ENCODE measurements around the gene URM1.
A peak's percentile ranks its signal among the peaks of the same experiment; 100 is the strongest.
"Not testable (repeated sequence)": the region's sequence is repeated elsewhere in the genome, so short reads cannot be mapped to it uniquely, and the experiment has no call there.

URM1 gene

GRCh38 chr9:128422022-128422782 is 51.0 kb downstream of the URM1 start:
- H3K9me3 Mint-ChIP-seq, H3K27ac Mint-ChIP-seq, DNase-seq, ATAC-seq: not testable (repeated sequence)
- peaks cover 32% of the 10 kb centered on the region for H3K27me3 Mint-ChIP-seq
- peaks cover 32% of the 10 kb centered on the region for H3K4me1 Mint-ChIP-seq
- peak overlapping the region in 1 of 2 donors; percentile 83 for H3K4me3 Mint-ChIP-seq

DNA sequence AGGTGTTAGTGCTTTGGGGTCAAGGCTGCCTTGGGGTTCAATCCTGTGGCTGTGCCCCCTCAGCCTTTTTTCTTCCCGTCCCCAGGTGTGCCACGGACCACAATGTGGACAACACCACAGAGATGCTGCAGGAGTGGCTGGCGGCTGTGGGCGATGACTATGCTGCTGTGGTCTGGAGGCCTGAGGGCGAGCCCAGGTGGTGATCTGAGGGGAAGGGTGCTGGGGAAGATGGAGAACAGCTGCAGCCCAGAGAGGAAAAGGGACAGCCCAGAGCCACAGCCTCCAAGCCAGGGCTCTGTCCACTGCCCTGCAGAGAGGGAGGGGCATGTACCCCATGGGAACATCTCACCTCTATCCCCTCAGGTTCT is 51.6 kb downstream of the URM1 start:
- ATAC-seq (no peak), DNase-seq (no peak)
- Mint-ChIP-seq H3K4me3 (no peak overlapping the region), H3K27ac (no peak overlapping the region), H3K4me1 (peaks cover 32% of the 10 kb centered on the region), H3K27me3 (peaks cover 26% of the 10 kb centered on the region), H3K9me3 (no peaks in the 10 kb centered on the region)

DNA sequence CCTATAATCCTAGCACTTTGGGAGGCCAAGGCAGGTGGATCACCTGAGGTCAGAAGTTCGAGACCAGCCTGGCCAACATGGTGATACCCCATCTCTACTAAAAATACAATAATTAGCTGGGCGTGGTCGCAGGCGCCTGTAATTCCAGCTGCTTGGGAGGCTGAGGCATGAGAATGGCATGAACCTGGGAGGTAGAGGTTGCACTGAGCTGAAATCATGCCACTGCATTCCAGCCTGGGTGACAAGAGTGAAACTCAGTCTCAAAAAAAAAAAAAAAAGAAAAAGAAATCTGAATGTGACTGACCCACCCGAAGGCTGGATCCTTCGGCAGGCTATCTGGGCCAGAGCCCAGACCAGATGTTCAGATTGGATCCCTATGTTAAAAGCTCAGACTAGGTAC is 52.2 kb downstream of the URM1 start:
- Mint-ChIP-seq H3K27me3 (peaks cover 26% of the 10 kb centered on the region), H3K4me1 (peaks cover 32% of the 10 kb centered on the region)
- ATAC-seq, DNase-seq, H3K9me3 Mint-ChIP-seq, H3K4me3 Mint-ChIP-seq, H3K27ac Mint-ChIP-seq: not testable (repeated sequence)

DNA sequence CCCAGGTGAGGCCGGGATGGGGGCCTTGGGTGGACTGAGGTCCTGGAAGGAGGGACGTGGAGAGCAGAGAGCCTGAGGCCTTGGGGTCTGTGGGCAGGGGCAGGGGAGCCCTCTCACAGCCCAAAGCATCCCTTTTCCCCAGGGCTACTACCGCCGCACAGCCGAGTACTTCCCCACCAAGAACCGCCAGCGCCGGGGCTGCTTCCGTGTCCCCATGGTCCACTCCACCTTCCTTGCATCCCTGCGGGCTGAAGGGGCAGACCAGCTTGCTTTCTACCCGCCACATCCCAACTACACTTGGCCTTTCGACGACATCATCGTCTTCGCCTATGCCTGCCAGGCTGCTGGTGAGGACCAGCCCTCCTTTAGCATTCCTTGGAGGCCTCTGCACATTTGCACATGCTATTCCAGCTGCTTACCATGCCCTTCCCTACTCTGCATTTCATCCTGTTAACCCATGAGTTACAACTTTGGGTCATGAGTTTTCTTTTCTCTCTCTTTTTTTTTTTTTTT is 53.1 kb downstream of the URM1 start:
- H3K4me3 Mint-ChIP-seq, result no peak overlapping the region
- no peak overlapping the region for H3K27ac Mint-ChIP-seq
- H3K9me3 Mint-ChIP-seq, result no peaks in the 10 kb centered on the region
- no peak for ATAC-seq
- peaks cover 28% of the 10 kb centered on the region for H3K4me1 Mint-ChIP-seq
- peaks cover 17% of the 10 kb centered on the region for H3K27me3 Mint-ChIP-seq
- no peak for DNase-seq

GRCh38 chr9:128428644-128429512 is 57.7 kb downstream of the URM1 start:
- H3K4me1 Mint-ChIP-seq, result no peaks in the 10 kb centered on the region
- ATAC-seq (no peak), DNase-seq (no peak)
- no peak overlapping the region for H3K27ac Mint-ChIP-seq
- H3K9me3 Mint-ChIP-seq, result no peaks in the 10 kb centered on the region
- no peak overlapping the region for H3K4me3 Mint-ChIP-seq
- H3K27me3 Mint-ChIP-seq, result no peaks in the 10 kb centered on the region

DNA sequence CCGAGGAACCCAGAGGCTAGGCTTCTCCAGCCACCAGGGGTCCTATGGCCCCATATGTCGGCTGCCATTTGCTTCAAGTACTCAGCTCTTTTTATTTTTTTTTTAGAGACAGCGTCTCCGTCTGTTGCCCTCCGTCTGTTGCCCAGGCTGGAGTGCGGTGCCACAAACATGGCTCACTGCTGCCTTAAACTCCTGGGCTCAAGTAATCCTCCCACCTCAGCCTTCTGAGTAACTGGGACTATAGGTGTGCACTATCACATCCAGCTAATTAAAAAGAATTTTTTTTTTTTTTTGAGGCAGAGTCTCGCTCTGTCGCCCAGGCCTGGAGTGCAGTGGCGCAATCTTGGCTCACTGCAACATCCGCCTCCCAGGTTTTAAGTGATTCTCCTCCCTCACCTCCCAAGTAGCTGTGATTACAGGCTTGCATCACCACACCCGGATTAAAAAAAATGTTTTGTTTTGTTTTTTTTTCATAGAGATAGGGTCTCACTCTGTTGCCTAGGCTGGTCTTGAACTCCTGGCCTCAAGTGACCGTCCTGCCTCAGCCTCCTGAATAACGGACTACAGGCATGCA is 58.4 kb downstream of the URM1 start:
- Mint-ChIP-seq H3K27me3 (no peaks in the 10 kb centered on the region), H3K4me1 (no peaks in the 10 kb centered on the region), H3K9me3 (no peaks in the 10 kb centered on the region), H3K27ac (no peak overlapping the region), H3K4me3 (no peak overlapping the region)
- no peak for ATAC-seq
- no peak for DNase-seq

GRCh38 chr9:128431207-128431606 is 60.0 kb downstream of the URM1 start:
- H3K9me3 Mint-ChIP-seq, result no peaks in the 10 kb centered on the region
- DNase-seq (no peak), ATAC-seq (no peak)
- H3K27ac Mint-ChIP-seq, result no peak overlapping the region
- H3K27me3 Mint-ChIP-seq, result no peaks in the 10 kb centered on the region
- H3K4me1 Mint-ChIP-seq, result no peaks in the 10 kb centered on the region
- no peak overlapping the region for H3K4me3 Mint-ChIP-seq

GRCh38 chr9:128434340-128434739 is 63.2 kb downstream of the URM1 start:
- no peak overlapping the region for H3K27ac Mint-ChIP-seq
- no peaks in the 10 kb centered on the region for H3K9me3 Mint-ChIP-seq
- no peaks in the 10 kb centered on the region for H3K27me3 Mint-ChIP-seq
- no peak overlapping the region for H3K4me3 Mint-ChIP-seq
- ATAC-seq, result no peak
- DNase-seq, result no peak
- H3K4me1 Mint-ChIP-seq, result peaks cover 8% of the 10 kb centered on the region

- no peak for ATAC-seq
- Mint-ChIP-seq H3K9me3 (no peaks in the 10 kb centered on the region), H3K27ac (no peak overlapping the region), H3K4me1 (peaks cover 8% of the 10 kb centered on the region), H3K27me3 (no peaks in the 10 kb centered on the region), H3K4me3 (no peak overlapping the region)
- no peak for DNase-seq
Observed at GRCh38 chr9:128435611-128436010, 64.4 kb downstream of the URM1 start.

GRCh38 chr9:128438343-128439109 is 67.4 kb downstream of the URM1 start:
- Mint-ChIP-seq H3K4me3 (no peak overlapping the region), H3K27me3 (no peaks in the 10 kb centered on the region), H3K27ac (peak overlapping the region in 1 of 2 donors; percentile 19), H3K4me1 (peaks cover 8% of the 10 kb centered on the region), H3K9me3 (no peaks in the 10 kb centered on the region)
- DNase-seq (peak; percentile 78 to 81), ATAC-seq (peak; percentile 95)

DNA sequence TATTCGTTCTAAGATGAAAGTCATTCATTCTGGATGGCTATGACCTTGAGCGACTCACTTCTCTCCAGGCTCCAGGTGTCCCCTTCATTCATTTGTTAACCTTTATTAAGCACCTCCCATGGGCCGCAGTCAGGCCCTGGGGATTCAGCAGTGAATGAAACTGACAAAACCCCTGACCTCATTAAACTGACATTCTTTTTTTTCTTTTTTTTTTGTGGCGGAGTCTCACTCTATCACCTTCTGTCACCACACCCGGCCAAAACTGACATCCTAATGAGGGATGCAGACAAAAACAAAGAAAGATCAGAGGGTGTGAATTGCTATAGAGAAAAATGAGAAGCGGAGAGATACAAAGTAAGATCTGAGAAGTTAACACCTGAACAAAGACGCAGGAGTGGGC is 68.1 kb downstream of the URM1 start:
- Mint-ChIP-seq H3K4me1 (peaks cover 8% of the 10 kb centered on the region), H3K27ac (peak overlapping the region in 1 of 2 donors; percentile 5), H3K27me3 (no peaks in the 10 kb centered on the region), H3K4me3 (no peak overlapping the region), H3K9me3 (no peaks in the 10 kb centered on the region)
- DNase-seq (no peak), ATAC-seq (no peak)

All from stimulated activated naive CD8-positive, alpha-beta T cell treated with anti-CD3 and anti-CD28 coated beads, Interleukin-15, amount 100 ng/mL, for 72 hours (primary cell).